ENCODE results near the gene POU6F2.
"Not testable (repeated sequence)": the region's sequence is repeated elsewhere in the genome, so short reads cannot be mapped to it uniquely, and the experiment has no call there.

The POU6F2 gene

GRCh38 chr7:39367943-39368342 lies 390.2 kb downstream of the POU6F2 start:
- peak; percentile 6 for DNase-seq

DNA sequence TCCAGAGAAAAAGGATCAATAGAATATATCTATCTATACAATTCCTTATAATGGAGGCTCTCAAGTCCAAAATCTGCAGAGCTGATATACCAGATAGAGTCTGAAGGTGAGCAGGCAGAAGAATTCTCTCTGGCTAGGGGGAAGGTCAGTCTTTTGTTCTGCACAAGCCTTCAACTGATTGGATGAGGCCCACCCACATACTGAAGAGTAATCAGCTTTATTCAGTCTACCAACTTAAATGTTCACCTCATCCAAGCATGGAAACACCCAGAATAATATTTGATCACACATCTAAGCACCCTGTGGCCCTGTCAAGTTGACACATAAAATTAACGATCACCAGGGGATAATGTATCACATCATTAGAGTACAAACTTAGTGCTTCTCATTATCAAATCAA lies 394.7 kb downstream of the POU6F2 start:
- no peak for DNase-seq

- no peak for DNase-seq
Measured at GRCh38 chr7:39374436-39375040, 396.8 kb downstream of the POU6F2 start.

DNA sequence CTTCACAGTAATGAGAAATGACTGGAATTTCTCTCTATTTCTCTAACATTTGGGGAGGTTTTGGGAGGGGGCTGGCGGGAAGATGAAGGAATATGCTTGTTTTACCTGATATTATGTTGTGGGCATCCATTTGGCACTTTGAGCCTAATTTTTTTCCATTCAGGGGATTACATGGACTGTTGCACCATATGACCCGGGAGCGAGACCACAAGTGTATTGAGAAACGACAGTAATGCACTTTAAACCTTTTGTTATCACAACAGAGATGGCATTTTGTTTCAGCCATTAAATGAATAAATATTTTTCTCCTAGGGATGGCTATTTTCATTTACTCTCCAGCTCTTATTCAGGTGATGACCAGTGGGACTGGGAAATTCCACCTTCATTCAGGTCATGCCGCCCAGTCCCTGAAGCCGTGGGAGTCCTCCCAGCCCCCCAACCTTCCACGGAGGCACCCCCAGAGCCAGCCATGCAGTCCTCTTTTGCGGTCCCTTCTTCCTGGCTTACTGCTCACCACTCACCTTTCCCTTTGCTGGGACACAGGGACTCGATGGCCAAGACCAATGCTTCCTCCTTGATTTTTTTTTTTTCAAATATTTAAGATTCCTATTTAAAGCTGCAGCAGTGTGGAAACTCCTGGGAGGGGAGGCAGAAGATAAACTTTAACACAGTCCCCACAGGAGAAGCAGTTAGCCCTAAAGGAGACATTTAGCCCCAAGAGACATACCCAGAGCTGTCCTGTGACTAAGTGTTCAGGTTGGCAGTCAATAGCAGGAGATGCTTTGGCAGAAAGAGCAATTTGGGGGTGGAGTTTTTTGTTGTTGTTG lies 397.6 kb downstream of the POU6F2 start:
- DNase-seq: no peak

- no peak for DNase-seq
Measured at GRCh38 chr7:39375874-39376190, 398.1 kb downstream of the POU6F2 start.

DNA sequence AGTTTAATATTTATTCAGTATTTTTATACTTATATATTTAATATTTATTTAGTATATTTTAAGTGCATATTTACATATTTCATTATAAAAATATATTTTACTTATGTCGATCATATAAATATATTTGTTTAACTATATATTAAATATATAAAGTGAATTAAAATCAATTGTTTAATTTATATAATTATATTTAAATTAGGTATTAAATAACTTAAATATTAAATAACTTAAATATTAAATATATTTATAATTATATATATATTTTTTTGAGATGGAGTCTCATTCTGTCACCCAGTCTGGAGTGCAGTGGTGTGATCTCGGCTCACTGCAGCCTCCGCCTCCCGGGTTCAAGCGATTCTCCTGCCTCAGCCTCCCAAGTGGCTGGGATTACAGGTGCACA lies 399.2 kb downstream of the POU6F2 start:
- not testable (repeated sequence) for DNase-seq

- no peak for DNase-seq
Measured at GRCh38 chr7:39379416-39379815, 401.7 kb downstream of the POU6F2 start.

- DNase-seq: no peak
Measured at GRCh38 chr7:39383136-39383535, 405.4 kb downstream of the POU6F2 start.

- no peak for DNase-seq
Measured at GRCh38 chr7:39384386-39384785, 406.7 kb downstream of the POU6F2 start.

DNA sequence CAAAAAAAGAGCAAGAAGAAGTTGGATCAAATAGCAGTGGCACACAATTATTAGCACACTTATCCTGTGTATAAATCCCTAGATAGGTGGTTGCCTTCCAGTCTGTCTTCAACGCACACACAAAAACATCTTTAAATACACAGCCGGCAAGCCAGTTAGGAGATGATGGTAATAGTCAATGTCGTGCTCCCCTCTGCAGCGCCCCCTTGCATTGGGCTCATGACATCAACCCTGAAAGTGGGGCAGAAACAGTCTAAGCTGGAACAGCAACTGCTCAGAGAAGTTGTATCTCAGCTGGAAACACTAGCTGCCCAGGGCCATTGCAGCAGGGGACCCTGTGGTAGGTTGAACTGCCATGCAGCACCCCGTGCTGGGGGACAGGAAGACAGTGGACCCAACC lies 409.0 kb downstream of the POU6F2 start:
- DNase-seq: no peak

DNA sequence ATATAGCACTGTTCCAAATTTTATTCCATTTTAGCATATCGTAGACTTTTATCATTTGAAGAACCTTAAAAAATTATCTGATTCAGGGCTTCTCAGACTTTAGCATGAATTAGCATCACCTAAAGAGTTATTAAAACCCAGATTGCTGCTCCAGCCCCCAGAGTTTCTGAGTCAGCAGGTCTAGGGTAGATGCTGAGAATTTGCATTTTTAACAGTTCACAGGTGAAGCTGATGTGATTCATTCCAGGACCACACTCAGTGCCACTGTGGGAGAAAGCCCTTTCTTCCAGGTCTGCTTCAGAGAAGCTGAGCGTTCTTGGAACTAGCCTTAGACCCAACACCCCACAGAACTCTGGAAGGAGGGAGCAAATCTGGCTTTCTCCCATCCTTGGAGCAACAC lies 414.4 kb downstream of the POU6F2 start:
- peak; percentile 7 for DNase-seq

- no peak for DNase-seq
Measured at GRCh38 chr7:39394105-39394680, 416.5 kb downstream of the POU6F2 start.

DNA sequence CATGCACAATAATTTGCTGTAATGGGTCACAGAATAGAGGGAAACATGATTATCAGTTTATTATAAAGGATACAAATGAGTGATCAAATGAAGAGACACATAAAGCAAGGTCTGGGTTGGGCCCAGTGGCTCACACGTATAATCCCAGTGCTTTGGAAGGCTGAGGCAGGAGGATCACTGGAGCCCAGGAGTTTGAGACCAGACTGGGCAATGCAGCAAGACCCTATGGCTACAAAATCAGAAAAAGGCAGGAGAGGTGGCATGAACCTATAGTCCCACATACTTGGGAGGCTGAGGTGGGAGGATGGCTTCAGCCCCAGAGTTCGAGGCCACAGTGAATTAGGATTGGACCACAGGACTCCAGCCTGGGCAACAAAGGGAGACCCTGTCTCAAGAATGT lies 421.7 kb downstream of the POU6F2 start:
- no peak for DNase-seq

GRCh38 chr7:39399986-39400385 lies 422.3 kb downstream of the POU6F2 start:
- DNase-seq: no peak

DNA sequence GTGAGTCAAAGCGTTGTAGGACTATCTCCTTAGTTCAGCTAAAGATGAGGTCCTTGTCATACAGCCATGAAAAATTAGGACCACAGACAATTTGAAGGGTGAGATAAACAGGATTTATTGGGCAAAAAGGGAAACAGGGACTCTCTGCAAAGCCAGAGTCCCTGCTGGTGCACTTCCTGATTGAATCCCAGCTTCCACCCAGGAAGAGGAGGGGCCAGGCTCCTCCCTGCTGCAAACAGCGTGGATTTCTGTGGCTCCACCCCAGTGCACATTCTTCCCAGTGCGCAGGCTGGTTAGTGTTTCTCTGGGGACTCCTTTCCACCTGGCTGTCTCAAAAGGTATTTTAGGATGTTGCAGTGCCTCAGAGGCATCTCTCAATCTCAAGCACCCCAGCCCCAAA lies 423.1 kb downstream of the POU6F2 start:
- no peak for DNase-seq

- DNase-seq: no peak
Measured at GRCh38 chr7:39402034-39402433, 424.3 kb downstream of the POU6F2 start.

DNA sequence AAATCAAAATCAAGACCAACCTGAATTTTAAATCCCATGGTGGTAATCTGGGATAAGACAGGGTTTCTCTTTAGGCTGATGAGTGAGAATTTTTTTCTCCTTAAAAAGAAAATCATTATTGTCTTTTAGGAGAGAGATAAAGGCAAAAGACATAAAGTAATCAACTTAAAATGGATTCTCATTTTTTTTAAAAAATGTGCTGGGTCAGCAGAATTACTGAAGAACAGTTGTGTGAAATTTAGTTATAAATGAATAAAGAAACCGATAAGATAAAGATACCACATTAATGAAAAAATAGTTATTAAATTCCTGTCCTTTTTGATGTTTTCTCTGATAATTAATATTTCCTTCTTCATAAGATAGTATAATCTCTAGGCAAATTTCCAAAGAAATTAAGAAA lies 427.2 kb downstream of the POU6F2 start:
- no peak for DNase-seq

DNA sequence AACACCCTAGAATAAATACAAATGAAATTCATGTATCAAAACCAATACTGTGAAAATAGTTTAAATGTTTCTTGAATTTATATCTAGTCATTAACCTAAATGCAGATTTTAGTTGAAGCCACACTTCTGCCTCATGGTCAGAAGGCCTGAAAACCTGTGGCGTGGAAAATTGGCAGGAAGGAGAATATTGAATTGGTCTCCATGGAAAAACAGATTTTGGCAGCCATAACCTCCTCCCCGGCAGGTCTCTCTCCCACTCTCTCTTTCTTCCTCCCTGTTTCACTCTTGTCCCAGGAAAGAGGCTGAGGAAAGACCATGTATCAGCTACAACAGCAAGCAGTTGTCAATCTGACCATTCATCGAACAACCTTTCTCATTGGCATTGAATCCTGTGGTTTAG lies 427.9 kb downstream of the POU6F2 start:
- no peak for DNase-seq

- DNase-seq: no peak
Measured at GRCh38 chr7:39406467-39406866, 428.8 kb downstream of the POU6F2 start.

DNA sequence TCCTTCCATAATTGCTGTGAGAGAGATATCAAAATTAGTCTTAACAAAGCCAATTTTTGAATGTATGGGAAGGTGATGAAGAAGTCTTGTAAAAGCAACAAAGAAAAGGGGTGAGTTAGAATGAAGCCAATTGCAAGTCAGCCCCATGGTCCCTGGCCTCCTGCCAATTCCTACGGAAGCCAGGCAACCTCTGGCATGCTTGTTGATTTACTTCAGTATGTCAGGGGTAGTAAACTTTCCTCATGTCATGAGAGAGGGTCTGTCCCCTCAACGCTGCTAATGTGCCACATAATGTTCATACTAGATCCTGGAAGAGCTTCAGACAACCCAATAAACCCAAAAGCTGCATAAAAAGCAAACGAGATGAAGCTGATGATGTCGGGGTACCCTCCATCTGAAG lies 429.4 kb downstream of the POU6F2 start:
- DNase-seq: no peak

DNA sequence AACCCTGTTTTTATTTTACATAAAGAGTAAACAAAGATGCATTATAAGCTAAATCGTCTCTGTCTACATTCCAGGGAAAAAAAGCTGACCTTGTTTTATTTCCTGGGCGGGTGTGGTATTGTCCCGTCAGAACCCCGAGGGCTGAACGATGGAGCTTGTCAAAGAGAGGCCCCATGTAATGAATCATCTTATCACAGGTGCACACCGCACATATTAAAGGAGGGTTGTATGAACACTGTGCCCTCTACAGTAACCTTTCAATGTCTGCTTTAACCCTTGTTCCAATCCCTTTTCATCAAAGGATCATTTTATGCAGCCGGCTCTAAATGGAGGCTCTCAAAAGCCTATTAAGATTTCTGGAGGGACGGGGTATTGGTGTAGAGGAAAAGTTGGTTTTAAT lies 430.0 kb downstream of the POU6F2 start:
- no peak for DNase-seq

DNA sequence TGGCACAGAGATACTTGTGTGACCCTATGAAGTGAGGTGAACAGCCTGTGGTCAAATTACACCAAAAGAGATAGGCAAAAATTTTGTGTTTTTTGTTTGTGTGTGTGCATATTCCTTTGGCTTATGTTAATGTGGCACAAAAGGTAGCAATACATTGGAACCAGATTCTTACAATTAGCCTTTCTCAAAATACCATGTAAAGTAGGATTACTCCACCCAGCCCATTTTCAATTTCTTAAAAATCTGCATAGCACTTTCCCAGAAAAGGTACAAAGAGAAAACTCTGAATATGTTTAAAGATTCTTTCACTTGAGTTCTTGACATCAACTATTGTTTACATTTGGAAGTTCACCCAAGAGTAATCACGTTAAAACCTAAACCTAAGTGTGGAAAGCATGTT lies 431.2 kb downstream of the POU6F2 start:
- no peak for DNase-seq

DNA sequence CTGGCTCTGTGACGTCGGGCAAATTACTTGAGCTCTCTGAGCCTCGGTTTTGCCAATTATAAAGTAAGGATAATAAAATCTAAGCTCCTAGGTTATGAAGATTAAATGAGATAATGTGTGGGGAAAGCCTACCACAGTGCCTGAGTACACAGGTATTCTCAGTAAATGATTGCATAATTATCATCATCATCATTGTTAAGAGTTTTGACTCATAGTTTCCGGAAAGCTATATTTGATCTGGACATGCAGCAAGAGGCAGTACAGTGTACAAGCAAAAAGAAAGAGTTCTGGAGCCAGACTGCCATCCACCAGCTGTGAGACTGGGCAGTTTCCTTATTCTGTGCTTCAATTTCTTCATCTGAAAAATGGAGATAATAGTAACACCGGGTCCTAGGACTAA lies 432.9 kb downstream of the POU6F2 start:
- no peak for DNase-seq

GRCh38 chr7:39413636-39414223 lies 436.0 kb downstream of the POU6F2 start:
- DNase-seq: no peak
